HG02943 (cell line): ENCODE measurements around the gene BET1.
"Not testable (repeated sequence)": the region's sequence is repeated elsewhere in the genome, so short reads cannot be mapped to it uniquely, and the experiment has no call there.

ENCODE experiments used
- ATAC-seq: cut with Tn5 transposase; IDR thresholded peaks from one replicate; pipeline ENCODE4 v1.9.1; 2021; ENCODE audit warnings: mild to moderate bottlenecking, low read depth, moderate library complexity; ENCODE audit not compliant: unreplicated experiment

Gene BET1

GRCh38 chr7:94004024-94004951 lies at the start of gene BET1:
Gene BET1, minus strand, starts transcription at chr7:94004355. Its CDS starts 139 bp downstream, at chr7:94004216.
- ATAC-seq = peak; percentile 99

GRCh38 chr7:94053532-94053931 lies 49.4 kb upstream of the BET1 start:
- no peak for ATAC-seq

- no peak for ATAC-seq
Observed at GRCh38 chr7:94052398-94053180, 48.4 kb upstream of the BET1 start.

- ATAC-seq = peak; percentile 85
Observed at GRCh38 chr7:94050046-94050445, 45.9 kb upstream of the BET1 start.

GRCh38 chr7:94049615-94050014 lies 45.5 kb upstream of the BET1 start:
- ATAC-seq = peak; percentile 35

GRCh38 chr7:94048755-94049154 lies 44.6 kb upstream of the BET1 start:
- no peak for ATAC-seq

GRCh38 chr7:94047956-94048355 lies 43.8 kb upstream of the BET1 start:
- ATAC-seq = no peak

GRCh38 chr7:94045581-94045980 lies 41.4 kb upstream of the BET1 start:
- no peak for ATAC-seq

- no peak for ATAC-seq
Observed at GRCh38 chr7:94044806-94045205, 40.7 kb upstream of the BET1 start.

GRCh38 chr7:94043299-94043698 lies 39.1 kb upstream of the BET1 start:
- ATAC-seq = no peak

GRCh38 chr7:94042381-94042780 lies 38.2 kb upstream of the BET1 start:
- peak; percentile 58 for ATAC-seq

GRCh38 chr7:94041529-94041928 lies 37.4 kb upstream of the BET1 start:
- no peak for ATAC-seq

- ATAC-seq = no peak
Observed at GRCh38 chr7:94040254-94040653, 36.1 kb upstream of the BET1 start.

GRCh38 chr7:94039368-94040035 lies 35.3 kb upstream of the BET1 start:
- no peak for ATAC-seq

GRCh38 chr7:94031865-94032264 lies 27.7 kb upstream of the BET1 start:
- no peak for ATAC-seq

GRCh38 chr7:94030634-94031033 lies 26.5 kb upstream of the BET1 start:
- no peak for ATAC-seq

- no peak for ATAC-seq
Observed at GRCh38 chr7:94029976-94030375, 25.8 kb upstream of the BET1 start.

- ATAC-seq = no peak
Observed at GRCh38 chr7:94028768-94029167, 24.6 kb upstream of the BET1 start.

- not testable (repeated sequence) for ATAC-seq
Observed at GRCh38 chr7:94026619-94027018, 22.5 kb upstream of the BET1 start.

GRCh38 chr7:94022550-94022949 lies 18.4 kb upstream of the BET1 start:
- ATAC-seq = no peak

GRCh38 chr7:94016786-94017185 lies 12.6 kb upstream of the BET1 start:
- no peak for ATAC-seq
